ENCODE data around the gene FGF18.

- no peak for TF ChIP-seq CTCF (IDR thresholded peaks at IDR 0.05; ENCODE audit: poor library complexity, severe bottlenecking)
- no peak for TF ChIP-seq TAF1 (IDR thresholded peaks at IDR 0.05; ENCODE audit: low read depth)
- TF ChIP-seq REST (IDR thresholded peaks at IDR 0.05; ENCODE audit: borderline replicate concordance) = no peak
- TF ChIP-seq EZH2 (IDR thresholded peaks at IDR 0.05; ENCODE audit: borderline replicate concordance, insufficient read depth, low read length, poor library complexity, severe bottlenecking) = no peak
- TF ChIP-seq POLR2AphosphoS5 (IDR thresholded peaks at IDR 0.05) = no peak
- TF ChIP-seq EP300 (conservative IDR thresholded peaks at IDR 0.05; ENCODE audit: poor library complexity, severe bottlenecking) = no peak
- TF ChIP-seq RAD21 (conservative IDR thresholded peaks at IDR 0.05) = no peak
- TF ChIP-seq SMC3 (conservative IDR thresholded peaks at IDR 0.05; ENCODE audit: poor library complexity) = no peak
- no peak for TF ChIP-seq MXI1 (conservative IDR thresholded peaks at IDR 0.05; ENCODE audit: poor library complexity, severe bottlenecking)
These were observed 34.5 kb downstream of the FGF18 start for GRCh38 chr5:171453988-171454387.

Data from neural cell (in vitro differentiated cells).